NCI-H2227 (cell line): ENCODE measurements around the gene SOX4.

Experiments used
- DNase-seq: peaks from one replicate; lab custom pipeline; 2025; ENCODE audit not compliant: unreplicated experiment; lab: John Stamatoyannopoulos, UW

The SOX4 gene

DNA sequence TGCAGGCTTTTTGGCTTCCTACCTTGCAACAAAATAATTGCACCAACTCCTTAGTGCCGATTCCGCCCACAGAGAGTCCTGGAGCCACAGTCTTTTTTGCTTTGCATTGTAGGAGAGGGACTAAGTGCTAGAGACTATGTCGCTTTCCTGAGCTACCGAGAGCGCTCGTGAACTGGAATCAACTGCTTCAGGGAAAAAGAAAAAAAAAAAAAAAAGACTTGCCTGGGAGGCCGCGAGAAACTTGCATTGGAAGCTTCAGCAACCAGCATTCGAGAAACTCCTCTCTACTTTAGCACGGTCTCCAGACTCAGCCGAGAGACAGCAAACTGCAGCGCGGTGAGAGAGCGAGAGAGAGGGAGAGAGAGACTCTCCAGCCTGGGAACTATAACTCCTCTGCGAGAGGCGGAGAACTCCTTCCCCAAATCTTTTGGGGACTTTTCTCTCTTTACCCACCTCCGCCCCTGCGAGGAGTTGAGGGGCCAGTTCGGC, 420 bp downstream of the SOX4 start:
- DNase-seq: peak; percentile 75

DNA sequence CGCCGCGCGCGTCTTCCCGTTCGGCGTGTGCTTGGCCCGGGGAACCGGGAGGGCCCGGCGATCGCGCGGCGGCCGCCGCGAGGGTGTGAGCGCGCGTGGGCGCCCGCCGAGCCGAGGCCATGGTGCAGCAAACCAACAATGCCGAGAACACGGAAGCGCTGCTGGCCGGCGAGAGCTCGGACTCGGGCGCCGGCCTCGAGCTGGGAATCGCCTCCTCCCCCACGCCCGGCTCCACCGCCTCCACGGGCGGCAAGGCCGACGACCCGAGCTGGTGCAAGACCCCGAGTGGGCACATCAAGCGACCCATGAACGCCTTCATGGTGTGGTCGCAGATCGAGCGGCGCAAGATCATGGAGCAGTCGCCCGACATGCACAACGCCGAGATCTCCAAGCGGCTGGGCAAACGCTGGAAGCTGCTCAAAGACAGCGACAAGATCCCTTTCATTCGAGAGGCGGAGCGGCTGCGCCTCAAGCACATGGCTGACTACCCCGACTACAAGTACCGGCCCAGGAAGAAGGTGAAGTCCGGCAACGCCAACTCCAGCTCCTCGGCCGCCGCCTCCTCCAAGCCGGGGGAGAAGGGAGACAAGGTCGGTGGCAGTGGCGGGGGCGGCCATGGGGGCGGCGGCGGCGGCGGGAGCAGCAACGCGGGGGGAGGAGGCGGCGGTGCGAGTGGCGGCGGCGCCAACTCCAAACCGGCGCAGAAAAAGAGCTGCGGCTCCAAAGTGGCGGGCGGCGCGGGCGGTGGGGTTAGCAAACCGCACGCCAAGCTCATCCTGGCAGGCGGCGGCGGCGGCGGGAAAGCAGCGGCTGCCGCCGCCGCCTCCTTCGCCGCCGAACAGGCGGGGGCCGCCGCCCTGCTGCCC, 1.1 kb downstream of the SOX4 start:
- DNase-seq: peak; percentile 73

DNA sequence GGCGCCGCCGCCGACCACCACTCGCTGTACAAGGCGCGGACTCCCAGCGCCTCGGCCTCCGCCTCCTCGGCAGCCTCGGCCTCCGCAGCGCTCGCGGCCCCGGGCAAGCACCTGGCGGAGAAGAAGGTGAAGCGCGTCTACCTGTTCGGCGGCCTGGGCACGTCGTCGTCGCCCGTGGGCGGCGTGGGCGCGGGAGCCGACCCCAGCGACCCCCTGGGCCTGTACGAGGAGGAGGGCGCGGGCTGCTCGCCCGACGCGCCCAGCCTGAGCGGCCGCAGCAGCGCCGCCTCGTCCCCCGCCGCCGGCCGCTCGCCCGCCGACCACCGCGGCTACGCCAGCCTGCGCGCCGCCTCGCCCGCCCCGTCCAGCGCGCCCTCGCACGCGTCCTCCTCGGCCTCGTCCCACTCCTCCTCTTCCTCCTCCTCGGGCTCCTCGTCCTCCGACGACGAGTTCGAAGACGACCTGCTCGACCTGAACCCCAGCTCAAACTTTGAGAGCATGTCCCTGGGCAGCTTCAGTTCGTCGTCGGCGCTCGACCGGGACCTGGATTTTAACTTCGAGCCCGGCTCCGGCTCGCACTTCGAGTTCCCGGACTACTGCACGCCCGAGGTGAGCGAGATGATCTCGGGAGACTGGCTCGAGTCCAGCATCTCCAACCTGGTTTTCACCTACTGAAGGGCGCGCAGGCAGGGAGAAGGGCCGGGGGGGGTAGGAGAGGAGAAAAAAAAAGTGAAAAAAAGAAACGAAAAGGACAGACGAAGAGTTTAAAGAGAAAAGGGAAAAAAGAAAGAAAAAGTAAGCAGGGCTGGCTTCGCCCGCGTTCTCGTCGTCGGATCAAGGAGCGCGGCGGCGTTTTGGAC, 2.0 kb downstream of the SOX4 start:
- peak; percentile 70 for DNase-seq

DNA sequence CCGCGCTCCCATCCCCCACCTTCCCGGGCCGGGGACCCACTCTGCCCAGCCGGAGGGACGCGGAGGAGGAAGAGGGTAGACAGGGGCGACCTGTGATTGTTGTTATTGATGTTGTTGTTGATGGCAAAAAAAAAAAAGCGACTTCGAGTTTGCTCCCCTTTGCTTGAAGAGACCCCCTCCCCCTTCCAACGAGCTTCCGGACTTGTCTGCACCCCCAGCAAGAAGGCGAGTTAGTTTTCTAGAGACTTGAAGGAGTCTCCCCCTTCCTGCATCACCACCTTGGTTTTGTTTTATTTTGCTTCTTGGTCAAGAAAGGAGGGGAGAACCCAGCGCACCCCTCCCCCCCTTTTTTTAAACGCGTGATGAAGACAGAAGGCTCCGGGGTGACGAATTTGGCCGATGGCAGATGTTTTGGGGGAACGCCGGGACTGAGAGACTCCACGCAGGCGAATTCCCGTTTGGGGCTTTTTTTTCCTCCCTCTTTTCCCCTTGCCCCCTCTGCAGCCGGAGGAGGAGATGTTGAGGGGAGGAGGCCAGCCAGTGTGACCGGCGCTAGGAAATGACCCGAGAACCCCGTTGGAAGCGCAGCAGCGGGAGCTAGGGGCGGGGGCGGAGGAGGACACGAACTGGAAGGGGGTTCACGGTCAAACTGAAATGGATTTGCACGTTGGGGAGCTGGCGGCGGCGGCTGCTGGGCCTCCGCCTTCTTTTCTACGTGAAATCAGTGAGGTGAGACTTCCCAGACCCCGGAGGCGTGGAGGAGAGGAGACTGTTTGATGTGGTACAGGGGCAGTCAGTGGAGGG, 2.8 kb downstream of the SOX4 start:
- DNase-seq: peak; percentile 61

DNA sequence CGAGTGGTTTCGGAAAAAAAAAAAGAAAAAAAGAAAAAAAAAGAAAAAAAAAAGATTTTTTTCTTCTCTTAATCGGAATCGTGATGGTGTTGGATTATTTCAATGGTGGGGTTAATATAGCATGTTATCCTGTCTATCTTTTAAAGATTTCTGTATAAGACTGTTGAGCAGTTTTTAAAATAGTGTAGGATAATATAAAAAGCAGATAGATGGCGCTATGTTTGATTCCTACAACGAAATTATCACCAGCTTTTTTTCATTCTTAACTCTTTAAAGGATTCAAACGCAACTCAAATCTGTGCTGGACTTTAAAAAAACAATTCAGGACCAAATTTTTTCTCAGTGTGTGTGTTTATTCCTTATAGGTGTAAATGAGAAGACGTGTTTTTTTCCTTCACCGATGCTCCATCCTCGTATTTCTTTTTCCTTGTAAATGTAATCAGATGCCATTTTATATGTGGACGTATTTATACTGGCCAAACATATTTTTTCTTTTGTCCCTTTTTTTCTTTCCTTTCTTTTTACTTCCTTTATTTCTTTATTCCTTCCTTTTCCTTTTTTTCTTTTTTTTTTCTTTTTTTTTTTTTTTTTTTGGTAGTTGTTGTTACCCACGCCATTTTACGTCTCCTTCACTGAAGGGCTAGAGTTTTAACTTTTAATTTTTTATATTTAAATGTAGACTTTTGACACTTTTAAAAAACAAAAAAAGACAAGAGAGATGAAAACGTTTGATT, 3.6 kb downstream of the SOX4 start:
- DNase-seq: peak; percentile 61

DNA sequence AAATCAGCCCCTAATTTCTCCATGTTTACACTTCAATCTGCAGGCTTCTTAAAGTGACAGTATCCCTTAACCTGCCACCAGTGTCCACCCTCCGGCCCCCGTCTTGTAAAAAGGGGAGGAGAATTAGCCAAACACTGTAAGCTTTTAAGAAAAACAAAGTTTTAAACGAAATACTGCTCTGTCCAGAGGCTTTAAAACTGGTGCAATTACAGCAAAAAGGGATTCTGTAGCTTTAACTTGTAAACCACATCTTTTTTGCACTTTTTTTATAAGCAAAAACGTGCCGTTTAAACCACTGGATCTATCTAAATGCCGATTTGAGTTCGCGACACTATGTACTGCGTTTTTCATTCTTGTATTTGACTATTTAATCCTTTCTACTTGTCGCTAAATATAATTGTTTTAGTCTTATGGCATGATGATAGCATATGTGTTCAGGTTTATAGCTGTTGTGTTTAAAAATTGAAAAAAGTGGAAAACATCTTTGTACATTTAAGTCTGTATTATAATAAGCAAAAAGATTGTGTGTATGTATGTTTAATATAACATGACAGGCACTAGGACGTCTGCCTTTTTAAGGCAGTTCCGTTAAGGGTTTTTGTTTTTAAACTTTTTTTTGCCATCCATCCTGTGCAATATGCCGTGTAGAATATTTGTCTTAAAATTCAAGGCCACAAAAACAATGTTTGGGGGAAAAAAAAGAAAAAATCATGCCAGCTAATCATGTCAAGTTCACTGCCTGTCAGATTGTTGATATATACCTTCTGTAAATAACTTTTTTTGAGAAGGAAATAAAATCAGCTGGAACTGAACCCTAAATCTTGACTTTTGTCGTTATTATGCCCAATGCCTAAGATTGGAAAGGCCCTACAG, 4.5 kb downstream of the SOX4 start:
- DNase-seq: peak; percentile 24

DNA sequence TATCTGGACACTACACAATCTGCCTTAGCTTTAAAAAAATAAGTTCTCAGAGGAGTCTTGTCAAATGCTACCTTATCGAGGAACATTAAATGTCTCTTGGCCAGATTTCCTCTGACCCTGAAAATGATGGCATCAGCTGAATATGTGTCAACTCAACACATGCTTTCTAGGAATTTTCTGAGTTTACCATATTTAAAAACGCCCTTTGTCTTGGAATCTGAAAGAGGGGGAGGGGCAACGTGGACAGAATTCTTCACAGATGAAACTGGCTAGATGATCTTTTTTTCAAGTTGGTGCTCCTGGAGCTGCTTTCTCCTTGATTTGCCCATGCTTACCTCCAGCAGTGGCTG, 5.1 kb downstream of the SOX4 start:
- DNase-seq: no peak

DNA sequence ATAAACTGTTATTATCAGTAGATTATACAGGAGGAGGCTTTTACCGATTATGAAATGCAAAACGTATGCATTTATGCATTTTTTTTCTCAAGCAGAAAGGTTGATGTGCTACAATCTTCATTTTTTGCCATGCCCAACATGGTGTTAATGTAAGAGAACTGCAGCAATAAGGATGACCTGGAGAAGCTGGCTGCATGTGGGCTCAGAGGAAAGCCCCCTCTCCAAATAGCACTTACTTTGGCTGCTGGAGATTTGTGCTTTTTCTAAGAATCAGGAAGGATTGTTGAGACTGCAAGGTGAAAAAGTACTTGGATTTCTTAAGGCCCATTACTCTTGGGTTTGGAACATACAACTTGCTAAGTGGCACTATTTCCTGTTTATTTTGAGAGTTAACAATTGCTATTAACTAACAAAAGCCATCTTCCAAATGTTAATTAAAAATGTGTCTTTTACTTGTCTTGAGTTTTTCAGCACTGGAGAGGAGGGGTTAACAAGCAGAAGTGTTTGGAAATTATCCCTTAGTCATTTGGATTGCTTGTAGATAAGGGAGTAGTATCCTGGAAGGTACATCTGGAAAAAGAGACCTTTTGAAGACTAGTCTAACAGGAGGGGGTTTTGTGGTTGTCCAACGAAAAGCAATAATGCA, 5.6 kb downstream of the SOX4 start:
- no peak for DNase-seq

DNA sequence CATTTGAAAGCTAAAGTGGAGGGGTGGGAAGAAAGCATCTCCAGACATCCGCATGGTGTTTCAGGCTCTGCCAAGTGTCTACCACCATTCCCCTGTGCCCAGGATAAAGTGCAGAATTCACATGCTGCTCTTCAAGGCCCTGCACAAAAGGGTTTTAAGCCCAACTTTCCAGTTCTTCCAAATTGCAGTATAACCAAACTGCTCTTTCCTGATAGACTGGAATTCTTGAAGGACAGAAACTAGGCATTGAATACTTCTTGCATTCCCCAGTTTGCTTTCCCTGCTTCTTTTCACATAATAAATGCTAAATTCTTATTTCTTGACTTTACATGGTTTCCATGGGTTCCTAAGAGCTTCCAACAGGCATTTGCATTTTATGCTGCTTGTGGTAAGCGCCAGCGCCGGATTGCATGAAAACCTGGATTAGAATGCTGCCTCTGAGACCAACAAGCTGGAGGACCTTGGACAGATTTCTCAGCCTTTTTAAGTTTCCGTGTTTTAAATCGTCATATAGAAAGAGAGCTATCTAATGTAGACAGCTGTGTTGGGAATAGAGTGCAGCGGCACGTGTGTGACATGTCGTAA, 7.9 kb downstream of the SOX4 start:
- no peak for DNase-seq

DNA sequence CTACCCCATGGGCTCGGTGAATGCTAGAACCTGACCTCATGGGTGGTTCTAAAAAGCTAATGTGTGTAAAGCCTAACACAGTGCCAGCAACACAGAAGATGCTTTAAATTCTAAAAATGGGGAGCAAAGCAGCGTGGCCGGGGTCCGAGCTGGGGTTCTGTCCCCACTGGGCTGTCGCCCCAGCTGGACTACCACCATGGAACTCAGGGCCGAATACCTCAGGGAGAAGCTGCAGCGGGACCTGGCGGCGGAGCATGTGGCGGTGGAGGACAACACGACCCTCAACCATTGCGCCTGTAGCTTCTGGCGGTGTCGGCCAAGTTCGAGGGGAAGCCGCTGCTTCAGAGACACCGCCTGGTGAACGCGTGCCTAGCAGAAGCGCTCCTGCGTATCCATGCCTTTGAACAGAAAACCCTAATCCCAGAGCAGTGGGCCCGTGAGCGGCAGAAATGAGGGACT, 8.4 kb downstream of the SOX4 start:
- no peak for DNase-seq

DNA sequence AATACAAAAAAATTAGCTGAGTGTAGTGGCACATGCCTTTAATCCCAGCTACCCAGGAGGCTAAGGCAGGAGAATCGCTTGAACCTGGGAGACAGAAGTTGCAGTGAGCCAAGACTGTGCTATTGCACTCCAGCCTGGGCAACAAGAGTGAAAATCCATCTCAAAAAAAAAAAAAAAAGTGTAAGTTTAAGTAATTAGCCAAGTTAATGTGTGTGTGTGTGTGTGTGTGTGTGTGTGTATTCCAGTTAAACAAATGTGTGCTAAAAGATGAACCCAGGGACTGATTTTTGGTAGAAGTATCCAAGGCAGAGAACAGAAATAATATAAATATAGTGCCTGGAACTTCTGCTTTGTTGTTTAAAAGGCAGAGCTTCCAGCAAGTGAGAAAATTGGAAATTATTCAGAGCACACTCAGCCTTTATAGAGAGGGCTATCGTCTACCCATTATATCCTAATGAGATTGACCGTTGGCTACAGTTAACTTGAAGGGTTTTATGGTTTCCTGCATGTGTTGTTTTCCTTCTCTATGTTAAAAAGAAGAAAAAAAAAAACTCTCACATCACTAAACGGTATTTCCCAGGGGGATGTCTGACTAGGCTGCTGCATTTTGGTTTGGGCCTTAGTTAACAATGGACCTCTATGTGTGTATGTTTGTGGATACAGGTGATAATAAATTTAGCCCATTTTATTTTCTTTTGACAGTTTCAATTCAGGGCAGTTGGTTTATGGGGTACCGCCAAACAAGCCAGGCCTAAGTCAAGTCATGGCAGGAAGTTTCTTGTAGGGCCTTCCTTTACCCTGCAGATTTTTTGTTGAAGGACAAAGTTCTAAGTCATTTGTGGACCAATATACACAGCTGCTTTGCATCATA, 9.8 kb downstream of the SOX4 start:
- DNase-seq: no peak

DNA sequence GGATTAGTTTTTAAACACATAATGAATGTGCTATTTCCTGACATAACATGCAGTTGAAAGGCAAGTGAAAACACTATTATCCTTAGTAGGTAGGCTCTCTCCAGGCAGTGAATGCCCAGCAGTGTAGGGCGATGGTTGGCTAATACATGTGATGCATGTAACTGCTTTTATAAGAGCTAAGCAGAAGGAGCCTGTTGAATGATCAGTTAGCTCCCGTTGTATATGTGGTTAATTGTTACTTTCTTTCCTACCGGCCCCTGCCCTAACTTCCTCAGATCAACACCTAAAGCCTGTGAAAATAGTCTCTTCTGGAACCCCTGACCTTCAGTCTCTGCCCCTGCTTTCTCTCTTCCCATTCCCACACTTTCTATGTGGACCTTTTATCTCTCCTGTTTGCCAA, 10.5 kb downstream of the SOX4 start:
- no peak for DNase-seq

DNA sequence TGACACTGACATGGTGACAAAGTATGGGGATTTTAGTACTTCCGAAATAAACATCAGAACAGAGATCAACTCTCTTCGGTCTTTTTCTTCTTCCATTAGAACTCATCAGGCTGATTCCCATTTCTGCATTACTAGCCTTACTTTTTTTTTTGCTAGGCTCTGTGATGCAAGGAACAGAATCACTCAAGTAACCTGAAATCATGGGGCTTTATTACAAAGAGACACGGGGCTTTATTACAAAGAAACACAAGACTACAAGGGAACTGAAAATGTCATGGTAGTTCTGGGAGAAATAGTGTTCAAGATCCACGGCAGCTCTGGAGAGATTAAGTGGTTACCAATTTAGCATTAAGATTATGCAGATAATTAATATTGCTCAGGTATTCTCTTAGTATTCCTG, 11.6 kb downstream of the SOX4 start:
- no peak for DNase-seq

DNA sequence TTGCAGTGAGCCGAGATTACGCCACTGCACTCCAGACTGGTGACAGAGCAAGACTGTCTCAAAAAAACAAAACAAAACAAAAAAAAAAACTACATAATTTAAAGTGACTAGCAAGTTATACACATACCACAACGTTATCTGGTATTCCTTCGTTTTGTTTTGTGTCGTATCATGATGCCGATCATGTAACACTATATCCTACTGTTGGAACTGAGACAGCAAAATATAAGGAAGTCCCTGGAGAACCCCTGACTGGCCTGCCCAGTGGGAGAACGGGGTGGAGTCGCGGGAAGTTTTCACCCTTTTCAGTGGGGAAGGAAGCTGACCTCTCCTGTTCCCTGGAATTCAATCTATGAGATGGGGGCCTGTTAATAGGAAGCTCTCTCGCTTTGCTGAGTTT, 15.1 kb downstream of the SOX4 start:
- no peak for DNase-seq

DNA sequence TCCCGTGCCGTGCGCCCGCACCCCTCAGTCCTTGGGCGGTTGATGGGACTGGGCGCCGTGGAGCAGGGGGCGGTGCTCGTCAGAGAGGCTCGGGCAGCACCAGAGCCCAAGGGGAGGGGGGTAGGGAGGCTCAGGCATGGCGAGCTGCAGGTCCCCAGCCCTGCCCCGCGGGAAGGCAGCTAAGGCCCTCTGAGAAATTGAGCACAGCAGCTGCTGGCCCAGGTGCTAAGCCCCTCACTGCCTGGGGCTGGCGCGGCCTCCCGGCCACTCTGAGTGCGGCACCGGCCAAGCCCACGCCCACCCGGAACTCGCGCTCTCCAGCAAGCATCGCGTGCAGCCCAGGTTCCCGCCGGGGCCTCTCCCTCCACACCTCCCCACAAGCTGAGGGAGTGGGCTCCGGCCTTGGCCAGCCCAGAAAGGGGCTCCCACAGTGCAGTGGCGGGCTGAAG, 16.4 kb downstream of the SOX4 start:
- no peak for DNase-seq

DNA sequence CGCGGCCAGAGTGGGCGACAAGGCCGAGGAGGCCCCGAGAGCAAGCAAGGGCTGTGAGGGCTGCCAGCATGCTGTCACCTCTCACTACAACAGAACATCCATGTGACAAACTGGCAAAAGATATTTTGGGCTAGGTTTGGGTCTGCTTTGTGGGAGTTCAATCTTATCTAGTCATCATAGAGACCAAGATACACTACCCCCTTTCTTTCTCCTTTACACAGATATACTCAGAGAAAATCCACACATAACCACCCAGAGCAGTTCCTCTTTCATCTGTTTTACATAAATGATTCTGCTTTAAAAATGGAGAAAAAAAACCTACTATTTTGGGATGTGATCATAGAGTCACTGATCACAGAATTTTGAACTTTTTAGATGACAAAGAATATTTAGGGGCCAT, 16.8 kb downstream of the SOX4 start:
- no peak for DNase-seq

DNA sequence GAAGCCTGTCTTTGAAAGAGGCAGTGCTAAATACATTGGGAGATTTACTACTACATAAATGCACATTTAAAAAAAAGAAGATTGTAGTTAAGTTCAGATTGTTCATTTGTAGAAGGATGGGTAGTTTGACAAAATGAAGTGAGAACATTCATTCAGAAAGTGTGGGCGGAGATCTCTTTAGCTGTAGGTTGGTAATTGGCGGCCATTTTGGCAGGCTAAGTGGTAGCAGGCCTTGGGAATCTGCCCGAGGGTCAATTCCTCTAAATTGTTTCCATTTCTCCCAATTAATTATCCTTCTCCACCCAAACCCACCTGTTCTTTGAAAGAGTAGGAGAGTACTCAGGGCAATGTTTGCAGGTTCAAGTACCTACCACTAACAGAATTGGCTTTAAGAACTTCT, 17.9 kb downstream of the SOX4 start:
- no peak for DNase-seq
